Endothelial cell of umbilical vein (primary cell): ENCODE results near the gene MAGI1. TPM values are rescaled to one million over a fixed set of nuclear protein-coding genes. Genes with fewer than 3 reads are reported as not detected.

ENCODE experiments used
- BruUV-seq: library from RNA; stranded (reverse); fragments of 400-500 nt; replicated peaks from 2 replicates; lab custom pipeline; 2021; lab: Mats Ljungman, UMichigan
- CTCF ChIA-PET: fragments of 300-600, 350-600 bp; sonication (Branson Sonifier 250); formaldehyde crosslinking; loops from one replicate; lab custom pipeline; 2021; ENCODE audit warnings: antibody characterized with exemption, inconsistent platforms; lab: Charles Lee
- POLR2A ChIA-PET: fragments of 300-600, 350-600 bp; sonication (Branson Sonifier 250); formaldehyde crosslinking; loops from one replicate; lab custom pipeline; 2021; ENCODE audit warnings: antibody characterized with exemption, inconsistent platforms; lab: Charles Lee
- DNase-seq: peaks from one replicate; pipeline ENCODE4 v3.0.0-alpha.2; 2011; ENCODE audit warnings: low read depth, low spot score
- FAIRE-seq: peaks from 2 replicates; lab custom pipeline; 2011; peaks lifted over from hg19 to GRCh38; lab: Jason Lieb, UNC
- H2AFZ ChIP-seq: 2 replicates; pipeline ENCODE4 v1.6.0; 2012; ENCODE audit warnings: low read depth, low read length, control low read depth, inconsistent platforms
- H3K27ac ChIP-seq: 2 replicates; pipeline ENCODE4 v1.5.1; 2011; ENCODE audit warnings: low read depth, mild to moderate bottlenecking, control low read depth, low read length, moderate library complexity; ENCODE audit not compliant: insufficient read depth
- H3K27me3 ChIP-seq, 2 experiments: 2 replicates each; pipeline versions ENCODE4 v1.6.0 to v1.6.1; 2011; ENCODE audit warnings: low read length in 2 of 2, mixed read lengths in 1 of 2; ENCODE audit not compliant: control insufficient read depth in 2 of 2, insufficient read depth in 2 of 2
- H3K36me3 ChIP-seq, 2 experiments: 2 replicates in 1 of 2; 3 replicates in 1 of 2; pipeline ENCODE4 v1.5.1; 2011; ENCODE audit warnings: low read length in 2 of 2, mild to moderate bottlenecking in 1 of 2, moderate library complexity in 1 of 2; ENCODE audit not compliant: control insufficient read depth in 2 of 2, insufficient read depth in 2 of 2; ENCODE audit errors: extremely low read depth in 1 of 2
- H3K4me1 ChIP-seq: 3 replicates; pipeline ENCODE4 v1.5.1; 2011; ENCODE audit warnings: mild to moderate bottlenecking, low read length; ENCODE audit not compliant: control insufficient read depth, insufficient read depth; ENCODE audit errors: extremely low read depth
- H3K4me2 ChIP-seq: 2 replicates; pipeline ENCODE4 v1.6.1; 2011; ENCODE audit warnings: low read length, control low read depth, mixed read lengths; ENCODE audit not compliant: insufficient read depth
- H3K4me3 ChIP-seq, 3 experiments: fragments of 200-600 bp in 1 of 3; sonication (generic), shearing (Covaris generic) in 1 of 3; replicated peaks in 1 of 3; 2 replicates each; pipeline ENCODE4 v1.5.1; 2011 to 2016; ENCODE audit warnings: control low read depth in 3 of 3, low read length in 3 of 3, mild to moderate bottlenecking in 2 of 3, inconsistent platforms in 1 of 3, low read depth in 1 of 3, moderate library complexity in 1 of 3; ENCODE audit not compliant: insufficient read depth in 1 of 3
- H3K79me2 ChIP-seq: 2 replicates; pipeline ENCODE4 v1.6.0; 2012; ENCODE audit warnings: low read length, inconsistent platforms; ENCODE audit not compliant: control insufficient read depth, insufficient read depth
- H3K9ac ChIP-seq: replicated peaks from 2 replicates; pipeline ENCODE3; 2011; ENCODE audit warnings: low read length, control low read depth; ENCODE audit not compliant: insufficient read depth; ENCODE audit errors: extremely low read depth
- H3K9me1 ChIP-seq: replicated peaks from 3 replicates; pipeline ENCODE4 v1.6.0; 2011; ENCODE audit warnings: mild to moderate bottlenecking, low read length; ENCODE audit not compliant: control insufficient read depth, insufficient read depth; ENCODE audit errors: extremely low read depth
- H3K9me3 ChIP-seq: replicated peaks from 2 replicates; pipeline ENCODE4 v1.5.1; 2012; ENCODE audit warnings: low read length, inconsistent platforms; ENCODE audit not compliant: control insufficient read depth, insufficient read depth
- H4K20me1 ChIP-seq: replicated peaks from 2 replicates; pipeline ENCODE3; 2011; ENCODE audit warnings: mild to moderate bottlenecking, low read length; ENCODE audit not compliant: control insufficient read depth, insufficient read depth; ENCODE audit errors: extremely low read depth
- CTCF ChIP-seq, 2 donors: IDR thresholded peaks; 1 replicate in 1 of 2; 2 replicates in 1 of 2; pipeline ENCODE4 v1.5.1; 2011; ENCODE audit warnings: low read length in 2 of 2, mild to moderate bottlenecking in 2 of 2, moderate library complexity in 2 of 2, control low read depth in 1 of 2, inconsistent platforms in 1 of 2, low read depth in 1 of 2; ENCODE audit not compliant: insufficient read depth in 1 of 2; ENCODE audit errors: extremely low read depth in 1 of 2
- EZH2 ChIP-seq: IDR thresholded peaks from 2 replicates; pipeline ENCODE4 v1.6.1; 2012; ENCODE audit warnings: borderline replicate concordance, low read depth, mild to moderate bottlenecking, moderate library complexity, low read length, inconsistent platforms; ENCODE audit not compliant: severe bottlenecking
- FOS ChIP-seq: IDR thresholded peaks from 2 replicates; pipeline ENCODE4 v1.6.1; 2011; ENCODE audit warnings: mild to moderate bottlenecking, low read length, moderate library complexity, borderline replicate concordance; ENCODE audit not compliant: insufficient read depth
- GATA2 ChIP-seq: IDR thresholded peaks from 2 replicates; pipeline ENCODE4 v1.7.0; 2011; ENCODE audit warnings: low read depth, mild to moderate bottlenecking, moderate library complexity, mixed read lengths, low read length; ENCODE audit not compliant: insufficient read length, insufficient read depth
- JUN ChIP-seq: IDR thresholded peaks from 2 replicates; pipeline ENCODE4 v1.6.1; 2011; ENCODE audit warnings: borderline replicate concordance, low read depth; ENCODE audit not compliant: insufficient read length, insufficient read depth
- MAX ChIP-seq: IDR thresholded peaks from 2 replicates; pipeline ENCODE4 v1.6.1; 2011; ENCODE audit not compliant: insufficient read depth, insufficient read length
- MYC ChIP-seq: IDR thresholded peaks from one replicate; pipeline ENCODE4 v1.6.1; 2011; ENCODE audit warnings: mild to moderate bottlenecking, low read depth, low read length
- POLR2A ChIP-seq: IDR thresholded peaks from 2 replicates; pipeline ENCODE4 v1.6.1; 2012; ENCODE audit warnings: low read depth, mild to moderate bottlenecking, control low read depth, low read length
- POLR2AphosphoS5 ChIP-seq: IDR thresholded peaks from 2 replicates; pipeline ENCODE4 v1.6.1; 2012; ENCODE audit warnings: low read depth, mild to moderate bottlenecking, control low read depth, low read length, moderate library complexity; ENCODE audit not compliant: insufficient read depth
- dilution Hi-C: fragments of 300-500 bp; cut with MboI; formaldehyde crosslinking; loops from one replicate; pipeline ENCODE4 v1.15.0; 2019; ENCODE audit warnings: low sequenced_read_pairs; ENCODE audit not compliant: extremely low pct_ligation_motif_present
- intact Hi-C: fragments of 100-400 bp; cut with micrococcal nuclease; formaldehyde crosslinking; loops from one replicate; pipeline ENCODE4 v1.10.0; 2022
- polyA plus RNA-seq, 4 experiments: library from polyadenylated mRNA; depleted of rRNA in 3 of 4; stranded (reverse) in 3 of 4; unstranded in 1 of 4; fragments of >200 nt; gene quantifications; 2 replicates each; pipeline versions ENCODE4 v1.2.1 to v1.2.3, GENCODE V29; 2011 to 2012; ENCODE audit warnings: missing spikeins in 1 of 4
- total RNA-seq: library from RNA; stranded (reverse); gene quantifications from 2 replicates; pipeline ENCODE4 v1.2.3, GENCODE V29; 2021

Gene MAGI1
- total and polyA plus RNA-seq, 2 donors (not counting 3 experiments of a cell fraction or from before 2014, with no cell fraction given) = 10.1 to 47.9 TPM

- no peak overlapping the region for H2AFZ ChIP-seq
- H3K4me3 ChIP-seq = no peak overlapping the region
- intact Hi-C loops = no loop called here
- ChIA-PET POLR2A (no interaction called here), CTCF (no interaction called here)
- BruUV-seq = no TSS peak
- H3K9ac ChIP-seq = no peak overlapping the region
- H3K27me3 ChIP-seq = no peaks in the 10 kb centered on the region
- H3K4me2 ChIP-seq = no peak overlapping the region
- H3K79me2 ChIP-seq = no peaks in the 10 kb centered on the region
- dilution Hi-C loops = no loop called here
- H3K9me1 ChIP-seq = no peaks in the 10 kb centered on the region
- H3K9me3 ChIP-seq = no peaks in the 10 kb centered on the region
- H4K20me1 ChIP-seq = peaks cover 5% of the 10 kb centered on the region
- TF ChIP-seq CTCF (IDR thresholded peaks at IDR 0.05; ENCODE audit: extremely low read depth in 1 of 2, insufficient read depth in 1 of 2, low read depth in 1 of 2, low read length in 2 of 2) (no peak), EZH2 (no peak), MAX (no peak), JUN (no peak), MYC (no peak), POLR2A (no peak), POLR2AphosphoS5 (no peak), FOS (no peak), GATA2 (no peak)
- H3K36me3 ChIP-seq = no peaks in the 10 kb centered on the region
- no peak for FAIRE-seq
- peaks cover 10% of the 10 kb centered on the region for H3K4me1 ChIP-seq
- DNase-seq = no peak
- no peak overlapping the region for H3K27ac ChIP-seq
Measured at GRCh38 chr3:65851827-65852226, 186.9 kb downstream of the MAGI1 start.
